Measurements from ENCODE around the gene ZFPL1.

DNA sequence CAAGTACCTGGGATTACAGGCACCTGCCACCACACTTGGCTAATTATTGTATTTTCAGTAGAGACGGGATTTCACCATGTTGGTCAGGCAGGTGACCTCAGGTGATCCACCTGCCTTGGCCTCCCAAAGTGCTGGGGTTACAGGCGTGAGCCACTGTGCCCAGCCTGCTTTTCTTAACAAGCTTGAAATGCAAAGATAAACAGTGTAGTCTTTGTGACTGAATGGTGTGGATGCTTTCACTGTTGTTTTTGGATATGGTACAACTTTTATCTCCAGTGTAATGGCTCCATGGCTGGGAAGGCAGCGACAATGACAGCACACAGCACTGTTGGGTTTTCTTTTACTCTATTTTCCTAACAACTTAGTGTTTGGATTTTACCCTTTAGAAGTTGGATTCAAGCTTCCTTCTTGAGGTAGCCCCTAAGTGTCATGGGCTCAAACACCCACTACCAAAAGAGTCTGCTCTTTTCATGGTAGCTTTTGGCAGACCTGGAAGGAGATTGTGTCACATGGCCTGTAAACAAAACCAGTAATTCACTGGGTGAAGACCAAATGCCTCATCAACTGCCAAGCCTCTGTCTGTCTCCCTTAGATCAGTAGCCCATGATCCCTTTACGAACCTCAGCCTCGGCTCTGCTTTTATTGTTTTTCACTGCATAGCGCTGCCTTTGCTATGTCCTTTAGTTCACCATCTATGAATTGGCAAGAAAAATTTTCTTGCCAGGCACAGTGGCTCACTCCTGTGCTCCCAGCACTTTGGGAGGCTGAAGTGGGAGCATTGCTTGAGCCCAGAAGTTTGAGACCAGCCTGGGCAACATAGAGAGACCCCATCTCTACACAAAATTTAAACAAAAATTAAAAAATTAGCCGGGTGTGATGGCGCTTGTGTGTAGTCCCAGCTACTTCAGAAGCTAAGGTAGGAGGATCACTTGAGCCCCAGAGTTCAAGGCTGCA is 18.4 kb downstream of the ZFPL1 start:
- TF ChIP-seq POLR2AphosphoS5 (IDR thresholded peaks at IDR 0.05; ENCODE audit: borderline replicate concordance, low read depth, low read length) (no peak), EZH2 (IDR thresholded peaks at IDR 0.05) (no peak), FOXP2 (optimal IDR thresholded peaks at IDR 0.05; ENCODE audit: control extremely low read depth, extremely low read length, insufficient read depth) (no peak)
